SH-SY5Y (cell line): Measurements from ENCODE around the gene LILRA1.
"Not testable (repeated sequence)": the region's sequence is repeated elsewhere in the genome, so short reads cannot be mapped to it uniquely, and the experiment has no call there.

Experiments
- GATA2 ChIP-seq: IDR thresholded peaks from 2 replicates; pipeline ENCODE4 v1.6.1; 2011; ENCODE audit warnings: mild to moderate bottlenecking, low read depth, low read length
- GATA3 ChIP-seq: IDR thresholded peaks from 2 replicates; pipeline ENCODE4 v1.6.1; 2011; ENCODE audit warnings: low read depth, mild to moderate bottlenecking, low read length, moderate library complexity

Gene LILRA1

GRCh38 chr19:54593445-54593844 lies at the start of gene LILRA1:
Gene LILRA1 (plus strand): TSS chr19:54593632. CDS start chr19:54594245, 613 bp downstream.
- not testable (repeated sequence) for TF ChIP-seq GATA2, GATA3

GRCh38 chr19:54548806-54549205 lies 44.6 kb upstream of the LILRA1 start:
- TF ChIP-seq GATA3: no peak
- no peak for TF ChIP-seq GATA2

- TF ChIP-seq GATA3 (no peak), GATA2 (no peak)
Observed at GRCh38 chr19:54549224-54549623, 44.2 kb upstream of the LILRA1 start.

- no peak for TF ChIP-seq GATA3
- no peak for TF ChIP-seq GATA2
Observed at GRCh38 chr19:54551293-54551692, 42.1 kb upstream of the LILRA1 start.

GRCh38 chr19:54551950-54552912 lies 41.2 kb upstream of the LILRA1 start:
- TF ChIP-seq GATA3: no peak
- no peak for TF ChIP-seq GATA2

GRCh38 chr19:54552913-54553310 lies 40.5 kb upstream of the LILRA1 start:
- TF ChIP-seq GATA3 (no peak), GATA2 (no peak)

- TF ChIP-seq GATA3 (no peak), GATA2 (no peak)
Observed at GRCh38 chr19:54554006-54554405, 39.4 kb upstream of the LILRA1 start.

GRCh38 chr19:54554896-54555295 lies 38.5 kb upstream of the LILRA1 start:
- TF ChIP-seq GATA3 (no peak), GATA2 (no peak)

GRCh38 chr19:54556194-54556593 lies 37.2 kb upstream of the LILRA1 start:
- TF ChIP-seq GATA2 (no peak), GATA3 (no peak)

- TF ChIP-seq GATA2: no peak
- TF ChIP-seq GATA3: no peak
Observed at GRCh38 chr19:54558339-54558738, 35.1 kb upstream of the LILRA1 start.

- TF ChIP-seq GATA2: no peak
- no peak for TF ChIP-seq GATA3
Observed at GRCh38 chr19:54560881-54561385, 32.5 kb upstream of the LILRA1 start.

- TF ChIP-seq GATA2: no peak
Observed at GRCh38 chr19:54561840-54562239, 31.6 kb upstream of the LILRA1 start.

GRCh38 chr19:54570316-54570715 lies 23.1 kb upstream of the LILRA1 start:
- TF ChIP-seq GATA3 (no peak), GATA2 (no peak)

GRCh38 chr19:54572696-54573311 lies 20.6 kb upstream of the LILRA1 start:
- TF ChIP-seq GATA3: no peak
- no peak for TF ChIP-seq GATA2
